Spleen (tissue), 11 donors: Measurements from ENCODE around the gene PRDM16. TPM values are rescaled to one million over a fixed set of nuclear protein-coding genes. Genes with fewer than 3 reads are reported as not detected.
A peak's percentile ranks its signal among the peaks of the same experiment; 100 is the strongest.

Experiments
- DNase-seq: peaks from one replicate; pipeline ENCODE4 v3.0.0-alpha.2; 2020
- H3K27ac ChIP-seq, 8 donors: fragments of 200-600 bp; sonication (generic) in 7 of 8; 1 replicate in 4 of 8; 2 replicates in 4 of 8; pipeline versions ENCODE4 v1.5.0 to v1.8.0; 2016 to 2021; ENCODE audit warnings: inconsistent platforms in 4 of 8, mild to moderate bottlenecking in 4 of 8, moderate library complexity in 1 of 8
- H3K27me3 ChIP-seq, 7 donors: fragments of 200-600 bp; sonication (generic) in 6 of 7; replicated peaks in 1 of 7; 1 replicate in 4 of 7; 2 replicates in 3 of 7; pipeline versions ENCODE4 v1.5.0 to v1.8.0; 2016 to 2021; ENCODE audit warnings: inconsistent platforms in 3 of 7, mild to moderate bottlenecking in 1 of 7
- H3K36me3 ChIP-seq, 6 donors: fragments of 200-600 bp; sonication (generic) in 5 of 6; 1 replicate in 4 of 6; 2 replicates in 2 of 6; pipeline versions ENCODE4 v1.5.0 to v1.8.0; 2016 to 2021; ENCODE audit warnings: inconsistent platforms in 2 of 6
- H3K4me1 ChIP-seq, 6 donors: fragments of 200-600 bp; sonication (generic) in 5 of 6; 1 replicate in 3 of 6; 2 replicates in 3 of 6; pipeline versions ENCODE4 v1.5.0 to v1.8.0; 2016 to 2021; ENCODE audit warnings: inconsistent platforms in 3 of 6
- H3K4me3 ChIP-seq, 8 donors: fragments of 200-600 bp; sonication (generic) in 7 of 8; 1 replicate in 4 of 8; 2 replicates in 4 of 8; pipeline versions ENCODE4 v1.5.0 to v1.8.0; 2016 to 2021; ENCODE audit warnings: inconsistent platforms in 4 of 8, mild to moderate bottlenecking in 4 of 8, moderate library complexity in 2 of 8
- H3K9me3 ChIP-seq, 8 donors: fragments of 200-600 bp; sonication (generic) in 7 of 8; 1 replicate in 4 of 8; 2 replicates in 4 of 8; pipeline versions ENCODE4 v1.5.0 to v1.8.0; 2016 to 2021; ENCODE audit warnings: inconsistent platforms in 4 of 8
- POLR2A ChIP-seq, 3 donors: fragments of 450-650 bp; IDR thresholded peaks; one replicate each; pipeline ENCODE4 v1.5.1; 2017; ENCODE audit warnings: antibody characterized with exemption in 3 of 3, mild to moderate bottlenecking in 1 of 3
- POLR2AphosphoS5 ChIP-seq, 3 donors: sonication (generic); formaldehyde crosslinking; IDR thresholded peaks; one replicate each; pipeline ENCODE4 v1.5.1; 2017; ENCODE audit warnings: antibody characterized with exemption in 3 of 3
- WGBS, 5 donors: extraction: QIAGEN DNeasy Blood & Tissue Kit in 3 of 5; methylation state at CpG; one replicate each; pipeline versions ENCODE4 v1.1.5 to v1.1.7; 2013 to 2018; 5-methylcytosine and 5-hydroxymethylcytosine counted together
- intact Hi-C: fragments of 100-400 bp; cut with DNase I; formaldehyde crosslinking; loops from one replicate; pipeline ENCODE4 v1.15.0; 2023; ENCODE audit warnings: low total_unique reads
- polyA plus RNA-seq, 3 donors: library from polyadenylated mRNA; stranded (reverse); fragments of 200-250 nt; gene quantifications; one replicate each; pipeline ENCODE4 v1.2.1, GENCODE V29; 2013
- total RNA-seq, 7 donors: library from RNA; depleted of rRNA in 3 of 7; stranded (reverse); fragments of >200 nt in 3 of 7; fragmentation: NEBNext Ultra II Directional in 4 of 7; extraction: Animal tissue kit (Norgen Biotek cat#: 25700) in 4 of 7; gene quantifications; one replicate each; pipeline versions ENCODE4 v1.1.0 to v1.2.1, GENCODE V29; 2016 to 2021
- TF ChIP-seq, protein P1 (sequence below), 11 experiments: fragments of 200-600 bp in 7 of 11; fragments of 450-650 bp in 4 of 11; sonication (generic) in 4 of 11; IDR thresholded peaks in 8 of 11; conservative IDR thresholded peaks in 3 of 11; 1 replicate in 7 of 11; 2 replicates in 4 of 11; pipeline versions ENCODE4 v1.4.0 to v1.8.0; 2016 to 2021; ENCODE audit warnings: antibody characterized with exemption in 11 of 11, inconsistent platforms in 4 of 11, mild to moderate bottlenecking in 1 of 11
- donor health status: healthy with polysubstance abuse.
- donor health status: DM: no; HTN: no; CAD: no; lungs with moderate emphysema.
- donor health status: DM: no; HTN: no; CAD: no.
- donor health status: Bipolar disorder and iron deficiency.
- donor health status: healthy.
- donor health status: DM: no; HTN: no; CAD: no.
- donor health status: DM: yes; HTN: yes; CAD: no.

PRDM16 gene
- total and polyA plus RNA-seq, 10 donors: 0.43 to 3.2 (median 1.4) TPM

DNA sequence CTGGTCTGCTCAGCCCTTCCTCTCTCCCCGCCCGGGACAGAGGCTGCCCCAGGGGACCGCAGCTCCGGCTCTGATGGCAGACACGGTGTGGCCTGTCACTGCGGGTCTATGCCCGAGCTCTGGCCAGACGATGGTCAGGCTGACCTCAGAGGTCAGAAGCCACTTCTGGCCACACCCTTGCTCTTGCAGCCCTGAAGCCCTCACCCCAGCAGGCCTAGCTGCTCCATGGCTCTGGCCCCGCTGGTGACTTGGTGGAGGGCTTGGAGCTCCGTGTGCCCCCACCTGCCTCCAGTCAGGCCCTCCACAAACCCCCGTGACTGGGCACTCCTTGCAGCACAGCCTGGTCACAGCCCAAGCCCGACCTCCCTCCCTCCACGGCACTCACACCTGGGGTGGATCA, 47.6 kb downstream of the PRDM16 start:
- Histone ChIP-seq H3K4me1 (peaks cover 0 to 48% (median 4%) of the 10 kb centered on the region in 6 donors), H3K27me3 (no peaks in the 10 kb centered on the region), H3K27ac (no peak overlapping the region), H3K9me3 (no peaks in the 10 kb centered on the region), H3K36me3 (no peaks in the 10 kb centered on the region), H3K4me3 (no peak overlapping the region)
- WGBS, 5 donors: 83 to 96% (median 88%) methylated on average over 8 to 13 of the region's 13 CpGs
- intact Hi-C loops: no loop called here
- DNase-seq: no peak
- TF ChIP-seq POLR2A (IDR thresholded peaks at IDR 0.05) (no peak), POLR2AphosphoS5 (IDR thresholded peaks at IDR 0.05) (no peak)
- TF ChIP-seq, protein P1, sequence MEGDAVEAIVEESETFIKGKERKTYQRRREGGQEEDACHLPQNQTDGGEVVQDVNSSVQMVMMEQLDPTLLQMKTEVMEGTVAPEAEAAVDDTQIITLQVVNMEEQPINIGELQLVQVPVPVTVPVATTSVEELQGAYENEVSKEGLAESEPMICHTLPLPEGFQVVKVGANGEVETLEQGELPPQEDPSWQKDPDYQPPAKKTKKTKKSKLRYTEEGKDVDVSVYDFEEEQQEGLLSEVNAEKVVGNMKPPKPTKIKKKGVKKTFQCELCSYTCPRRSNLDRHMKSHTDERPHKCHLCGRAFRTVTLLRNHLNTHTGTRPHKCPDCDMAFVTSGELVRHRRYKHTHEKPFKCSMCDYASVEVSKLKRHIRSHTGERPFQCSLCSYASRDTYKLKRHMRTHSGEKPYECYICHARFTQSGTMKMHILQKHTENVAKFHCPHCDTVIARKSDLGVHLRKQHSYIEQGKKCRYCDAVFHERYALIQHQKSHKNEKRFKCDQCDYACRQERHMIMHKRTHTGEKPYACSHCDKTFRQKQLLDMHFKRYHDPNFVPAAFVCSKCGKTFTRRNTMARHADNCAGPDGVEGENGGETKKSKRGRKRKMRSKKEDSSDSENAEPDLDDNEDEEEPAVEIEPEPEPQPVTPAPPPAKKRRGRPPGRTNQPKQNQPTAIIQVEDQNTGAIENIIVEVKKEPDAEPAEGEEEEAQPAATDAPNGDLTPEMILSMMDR (IDR thresholded peaks at IDR 0.05 in 8 of 11, conservative IDR thresholded peaks at IDR 0.05 in 3 of 11): no peak

DNA sequence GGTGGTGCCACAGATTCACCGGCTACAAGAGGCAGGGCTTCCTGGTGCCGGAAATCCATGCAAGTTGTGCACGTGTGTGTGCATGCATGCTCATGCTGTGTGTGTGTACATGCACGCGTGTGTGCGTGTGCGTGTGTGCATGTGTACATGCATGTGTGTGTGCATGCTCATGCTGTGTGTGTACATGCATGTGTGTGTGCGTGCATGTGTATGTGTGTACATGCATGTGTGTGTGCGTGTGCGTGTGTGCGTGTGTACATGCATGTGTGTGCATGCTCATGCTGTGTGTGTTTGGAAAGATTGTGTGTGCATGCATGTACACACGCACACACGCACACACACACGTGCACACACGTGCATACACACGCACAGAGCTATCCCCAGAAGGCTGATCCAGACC, 48.9 kb downstream of the PRDM16 start:
- no peak for TF ChIP-seq POLR2A (IDR thresholded peaks at IDR 0.05)
- TF ChIP-seq POLR2AphosphoS5 (IDR thresholded peaks at IDR 0.05): no peak
- TF ChIP-seq, protein P1 (IDR thresholded peaks at IDR 0.05 in 8 of 11, conservative IDR thresholded peaks at IDR 0.05 in 3 of 11): no peak
- Histone ChIP-seq H3K9me3 (no peaks in the 10 kb centered on the region), H3K36me3 (no peaks in the 10 kb centered on the region), H3K4me3 (no peak overlapping the region), H3K4me1 (peaks cover 0 to 48% (median 2%) of the 10 kb centered on the region in 6 donors), H3K27me3 (no peaks in the 10 kb centered on the region), H3K27ac (no peak overlapping the region)
- DNase-seq: no peak
- 89 to 97% (median 94%) methylated on average over 8 to 16 of the region's 16 CpGs for WGBS, 5 donors
- intact Hi-C loops: no loop called here

DNA sequence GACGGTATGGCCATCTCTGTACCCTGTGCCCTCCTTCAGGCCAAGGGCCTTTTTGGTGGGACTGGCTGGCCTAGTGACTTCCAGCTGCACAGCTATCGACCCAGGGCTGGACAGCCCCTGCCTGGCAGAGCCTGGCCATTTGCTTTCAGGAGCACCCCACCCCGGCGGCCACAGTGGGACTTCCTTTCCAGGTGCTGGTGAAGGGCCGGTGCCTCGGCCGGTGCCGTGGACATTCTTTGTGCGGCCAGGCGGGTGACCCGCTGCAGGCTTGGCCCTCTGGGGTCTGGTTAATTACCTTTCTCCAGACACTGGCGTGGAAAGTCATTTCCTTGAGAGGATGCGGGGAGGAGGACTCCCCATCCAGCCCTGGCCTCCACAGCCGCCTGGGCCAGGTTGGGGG, 50.1 kb downstream of the PRDM16 start:
- 80 to 91% (median 89%) methylated on average over 6 to 14 of the region's 14 CpGs for WGBS, 5 donors
- H3K4me3 ChIP-seq: no peak overlapping the region
- DNase-seq: no peak
- H3K36me3 ChIP-seq: no peaks in the 10 kb centered on the region
- TF ChIP-seq POLR2A (IDR thresholded peaks at IDR 0.05) (no peak), POLR2AphosphoS5 (IDR thresholded peaks at IDR 0.05) (no peak)
- TF ChIP-seq, protein P1 (IDR thresholded peaks at IDR 0.05 in 8 of 11, conservative IDR thresholded peaks at IDR 0.05 in 3 of 11): no peak
- H3K27me3 ChIP-seq: no peaks in the 10 kb centered on the region
- H3K27ac ChIP-seq: no peak overlapping the region
- no peaks in the 10 kb centered on the region for H3K9me3 ChIP-seq
- intact Hi-C loops: no loop called here
- peaks cover 0 to 38% (median 0%) of the 10 kb centered on the region in 6 donors for H3K4me1 ChIP-seq

DNA sequence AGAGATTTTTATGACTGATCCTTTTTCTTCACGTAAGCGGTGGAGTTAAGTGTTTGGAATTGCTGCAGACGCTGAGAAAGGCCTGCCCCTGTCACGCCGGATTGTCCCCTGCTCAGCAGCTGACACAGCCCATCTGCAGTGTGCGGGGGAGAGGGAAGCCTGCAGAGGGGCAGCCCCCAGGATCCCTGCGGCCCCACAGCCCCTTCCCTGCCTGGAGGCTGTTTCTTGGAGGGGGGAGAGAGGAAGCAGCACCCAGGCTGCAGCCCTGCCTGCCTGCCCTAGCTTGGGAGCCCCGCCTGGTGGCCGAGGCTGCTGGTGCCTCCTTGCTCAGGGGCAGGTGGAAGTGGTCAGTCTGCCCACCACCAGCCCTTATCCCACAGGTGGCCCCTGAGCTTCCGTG, 50.7 kb downstream of the PRDM16 start:
- Histone ChIP-seq H3K27ac (peak overlapping the region in 2 of 8 donors; percentile 31 to 32), H3K4me3 (no peak overlapping the region), H3K4me1 (peaks cover 0 to 36% (median 0%) of the 10 kb centered on the region in 6 donors), H3K27me3 (no peaks in the 10 kb centered on the region), H3K36me3 (no peaks in the 10 kb centered on the region), H3K9me3 (no peaks in the 10 kb centered on the region)
- no peak for DNase-seq
- whole genome bisulfite sequencing, 5 donors: 67 to 96% (median 73%) methylated on average over 6 to 10 of the region's 10 CpGs
- intact Hi-C loops: no loop called here
- TF ChIP-seq, protein P1 (IDR thresholded peaks at IDR 0.05 in 8 of 11, conservative IDR thresholded peaks at IDR 0.05 in 3 of 11): peak in 2 of 11 experiments; percentile 20 to 24
- no peak for TF ChIP-seq POLR2A (IDR thresholded peaks at IDR 0.05)
- peak in 2 of 3 donors; percentile 61 to 69 for TF ChIP-seq POLR2AphosphoS5 (IDR thresholded peaks at IDR 0.05)
